Kidney glomerular epithelial cell (primary cell): ENCODE data around the gene IL7R.
"Not testable (repeated sequence)": the region's sequence is repeated elsewhere in the genome, so short reads cannot be mapped to it uniquely, and the experiment has no call there.

Source experiments
- DNase-seq: peaks from one replicate; lab custom pipeline; 2025; lab: John Stamatoyannopoulos, UW

Gene IL7R

GRCh38 chr5:35842856-35843255 is 13.8 kb upstream of the IL7R start:
- no peak for DNase-seq

GRCh38 chr5:35845508-35845907 is 11.2 kb upstream of the IL7R start:
- DNase-seq: not testable (repeated sequence)

DNA sequence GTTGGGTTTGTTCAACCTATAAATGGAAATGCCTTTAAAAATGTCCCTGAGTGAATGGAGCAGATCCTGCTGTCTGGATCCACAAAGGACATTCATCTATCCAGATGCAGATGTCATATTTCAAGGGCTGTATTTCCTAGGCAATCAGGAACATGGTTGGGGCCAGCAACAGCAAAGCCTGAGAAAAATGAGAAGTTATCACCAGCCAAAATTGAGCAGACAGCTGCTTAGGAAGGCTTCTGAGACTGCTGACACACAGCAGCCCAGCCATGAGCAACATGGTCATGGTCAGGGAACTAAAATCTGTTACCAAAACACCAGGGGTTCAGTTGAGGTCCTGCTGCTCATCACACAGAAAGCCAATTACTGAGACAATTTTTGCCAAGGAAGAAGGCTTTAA is 9.2 kb upstream of the IL7R start:
- DNase-seq: no peak

- DNase-seq: no peak
Observed at GRCh38 chr5:35847961-35848360, 8.7 kb upstream of the IL7R start.

- DNase-seq: no peak
Observed at GRCh38 chr5:35849860-35850259, 6.8 kb upstream of the IL7R start.

DNA sequence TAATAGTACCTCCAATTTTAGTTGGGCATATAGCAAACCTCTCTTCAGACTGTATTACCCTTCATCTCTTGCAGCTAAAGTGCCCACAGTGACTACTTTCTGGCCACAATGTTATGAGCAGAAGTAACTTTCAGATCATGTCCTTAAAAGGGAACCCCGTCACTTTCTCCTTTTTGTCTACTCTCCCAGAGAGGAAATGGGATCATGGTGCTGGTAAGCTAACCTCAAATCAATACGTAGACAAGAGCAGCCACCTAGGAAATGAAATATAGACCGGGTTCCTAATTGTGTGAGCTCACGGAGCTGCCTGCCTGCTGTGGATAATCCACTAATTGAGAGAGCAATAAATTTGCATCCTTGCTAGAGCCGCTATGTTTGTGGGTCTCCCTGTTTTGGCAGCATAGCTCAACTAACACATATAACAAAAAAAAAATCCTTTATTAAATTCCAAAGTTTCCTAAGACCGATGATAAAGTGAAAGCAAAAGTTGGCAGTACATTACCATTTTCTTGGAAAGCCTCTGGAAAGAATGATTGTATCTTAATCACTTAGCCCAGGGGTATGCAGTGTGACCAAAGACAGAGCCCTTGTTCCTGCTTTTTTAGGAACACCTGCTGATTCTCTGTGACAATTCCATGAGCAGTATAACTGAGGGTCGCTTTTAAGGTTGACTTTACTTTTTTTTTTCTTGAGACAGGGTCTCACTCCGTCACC is 5.6 kb upstream of the IL7R start:
- no peak for DNase-seq

- no peak for DNase-seq
Observed at GRCh38 chr5:35852084-35852734, 4.5 kb upstream of the IL7R start.

GRCh38 chr5:35852773-35853172 is 3.9 kb upstream of the IL7R start:
- DNase-seq: no peak

GRCh38 chr5:35853631-35854030 is 3.1 kb upstream of the IL7R start:
- no peak for DNase-seq

- DNase-seq: no peak
Observed at GRCh38 chr5:35854248-35854647, 2.4 kb upstream of the IL7R start.

- DNase-seq: peak; percentile 30
Observed at GRCh38 chr5:35855187-35855586, 1.5 kb upstream of the IL7R start.

DNA sequence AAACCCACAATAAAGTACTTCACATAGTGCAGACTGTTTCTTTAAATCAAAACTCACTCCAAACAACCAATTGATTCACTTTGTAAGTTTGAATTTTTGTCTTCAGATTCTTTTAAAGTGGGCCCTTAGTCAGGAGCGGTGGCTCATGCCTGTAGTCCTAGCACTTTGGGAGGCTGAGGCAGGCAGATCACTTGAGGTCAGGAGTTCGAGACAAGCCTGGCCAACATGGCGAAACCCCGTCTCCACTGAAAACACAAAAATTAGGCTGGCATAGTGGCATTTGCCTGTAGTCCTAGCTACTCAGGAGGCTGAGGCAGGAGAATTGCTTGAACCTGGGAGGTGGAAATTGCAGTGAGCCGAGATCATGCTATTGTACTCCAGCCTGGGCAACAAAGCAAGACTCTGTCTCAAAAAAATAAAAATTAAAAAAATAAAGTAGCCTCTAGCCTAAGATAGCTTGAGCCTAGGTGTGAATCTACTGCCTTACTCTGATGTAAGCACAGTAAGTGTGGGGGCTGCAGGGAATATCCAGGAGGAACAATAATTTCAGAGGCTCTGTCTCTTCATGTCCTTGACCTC is 416 bp upstream of the IL7R start:
- DNase-seq: not testable (repeated sequence)

- peak; percentile 83 for DNase-seq
Observed at GRCh38 chr5:35857606-35858205, 1.0 kb downstream of the IL7R start.

DNA sequence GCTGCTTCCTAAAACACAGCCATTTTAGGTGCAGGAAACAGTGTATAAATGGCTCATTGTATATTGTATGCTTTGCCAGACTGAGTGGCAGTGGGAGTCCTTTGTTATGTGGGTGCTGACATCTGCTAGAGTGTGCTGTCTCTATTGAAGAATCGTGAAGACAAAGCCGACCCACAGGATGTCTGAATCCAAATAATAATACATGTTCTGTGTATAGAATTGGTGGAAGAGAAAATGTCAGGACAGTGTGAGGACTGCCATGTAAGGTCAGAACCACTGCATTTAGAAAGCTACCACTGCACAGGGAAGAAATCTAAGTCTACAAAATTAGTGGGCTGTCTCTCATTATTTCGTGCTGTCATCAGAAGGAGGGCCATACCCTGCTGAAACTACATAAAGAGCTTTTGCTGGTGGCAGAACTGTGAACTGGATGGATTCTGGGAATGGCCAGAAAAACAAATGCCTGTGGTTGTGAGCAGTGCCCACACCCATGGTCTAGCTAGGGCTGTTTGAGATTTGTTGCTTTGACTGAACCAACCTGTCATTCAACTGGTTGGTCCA is 2.5 kb downstream of the IL7R start:
- no peak for DNase-seq

- no peak for DNase-seq
Observed at GRCh38 chr5:35860686-35861085, 4.0 kb downstream of the IL7R start.

GRCh38 chr5:35861718-35862117 is 5.0 kb downstream of the IL7R start:
- peak; percentile 7 for DNase-seq

GRCh38 chr5:35862126-35862525 is 5.4 kb downstream of the IL7R start:
- DNase-seq: no peak

DNA sequence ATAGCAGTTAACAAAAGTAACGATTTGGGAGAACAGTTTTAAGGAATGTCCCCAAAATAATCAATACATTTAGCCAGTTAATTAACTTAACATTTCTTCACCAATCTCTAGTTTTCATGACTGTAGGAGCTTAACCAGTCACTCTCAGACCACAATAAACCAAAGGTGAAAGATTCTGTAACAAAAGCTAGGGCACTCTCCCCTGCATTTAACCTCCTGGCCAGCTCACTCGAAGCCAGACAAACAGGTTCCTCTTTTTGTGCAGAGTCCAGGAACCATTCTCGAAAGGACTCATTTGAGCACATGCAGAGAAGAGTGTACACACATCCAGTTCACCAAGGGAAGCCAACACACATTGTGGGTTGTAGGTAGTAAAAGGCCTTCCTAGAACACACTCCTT is 6.5 kb downstream of the IL7R start:
- DNase-seq: no peak

GRCh38 chr5:35867998-35868397 is 11.3 kb downstream of the IL7R start:
- DNase-seq: no peak

DNA sequence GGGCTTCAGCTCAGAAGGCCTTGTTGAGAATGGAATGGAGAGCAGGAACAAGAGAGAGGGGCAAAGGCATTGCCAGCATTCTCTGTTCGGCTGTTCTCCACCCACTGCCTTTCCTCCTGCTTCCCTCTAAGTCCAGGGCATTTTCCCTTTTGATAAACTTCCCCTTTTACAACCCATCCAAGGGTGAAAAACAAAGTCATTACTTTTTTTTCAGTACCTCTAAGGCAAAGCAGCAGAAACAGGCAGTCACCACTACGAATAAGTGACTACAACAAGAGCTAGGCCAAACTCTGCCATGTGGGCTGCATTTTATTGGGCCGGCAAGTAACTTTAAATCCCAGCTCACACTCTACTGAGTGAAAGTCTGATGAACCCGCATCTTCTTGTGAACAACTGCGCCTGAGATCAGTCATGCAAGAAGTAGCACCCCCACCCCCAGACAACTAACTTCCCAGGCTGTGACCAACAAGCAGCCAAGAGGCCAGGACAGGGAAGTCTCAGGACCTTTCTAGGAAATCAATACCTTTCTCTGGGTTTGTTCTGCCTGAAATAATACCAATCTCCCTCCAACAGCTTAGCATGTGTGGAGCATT is 13.1 kb downstream of the IL7R start:
- DNase-seq: peak; percentile 10

DNA sequence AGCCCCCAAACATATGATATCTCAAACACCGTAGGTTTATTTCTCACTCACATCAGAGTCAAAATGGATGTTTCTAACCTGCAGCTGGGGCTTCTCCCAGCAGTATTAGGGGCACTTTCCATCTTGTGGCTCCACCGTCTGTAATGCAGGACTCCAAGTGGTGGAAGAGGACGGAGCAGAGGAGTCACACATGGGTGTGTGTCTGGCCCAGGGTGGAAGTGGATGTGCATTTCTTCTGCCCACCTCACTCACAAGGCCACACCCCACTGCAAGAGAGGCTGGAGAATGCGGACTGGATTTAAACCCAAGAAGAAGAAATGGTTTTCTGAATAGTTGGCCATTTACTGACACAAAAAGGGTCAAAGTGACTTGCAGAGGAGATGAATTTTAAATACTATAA is 13.9 kb downstream of the IL7R start:
- DNase-seq: no peak

DNA sequence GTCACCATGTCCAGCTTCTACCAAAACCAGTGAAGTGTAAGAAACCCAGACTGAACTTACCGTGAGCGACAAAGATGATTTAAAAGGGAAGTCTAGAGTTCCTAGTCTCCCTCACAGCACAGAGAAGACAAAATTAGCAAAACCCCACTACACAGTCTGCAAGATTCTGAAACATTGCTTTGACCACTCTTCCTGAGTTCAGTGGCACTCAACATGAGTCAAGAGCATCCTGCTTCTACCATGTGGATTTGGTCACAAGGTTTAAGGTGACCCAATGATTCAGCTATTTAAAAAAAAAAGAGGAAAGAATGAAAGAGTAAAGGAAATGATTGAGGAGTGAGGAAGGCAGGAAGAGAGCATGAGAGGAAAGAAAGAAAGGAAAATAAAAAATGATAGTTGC is 19.8 kb downstream of the IL7R start:
- DNase-seq: no peak
